Liver (tissue), 9 donors: ENCODE results near the gene GPA33. TPM values are rescaled to one million over a fixed set of nuclear protein-coding genes. Genes with fewer than 3 reads are reported as not detected.

Experiments
- DNase-seq: peaks from one replicate; pipeline ENCODE4 v3.0.0-alpha.2; 2017; ENCODE audit warnings: low spot score
- H3K27ac ChIP-seq, 2 donors: one replicate each; pipeline ENCODE4 v1.7.0; 2013; ENCODE audit warnings: inconsistent platforms in 2 of 2, low read length in 2 of 2, control low read depth in 1 of 2, low read depth in 1 of 2, mild to moderate bottlenecking in 1 of 2
- H3K27me3 ChIP-seq, 4 donors: one replicate each; pipeline versions ENCODE4 v1.6.1 to v1.7.0; 2013; ENCODE audit warnings: low read length in 3 of 4, inconsistent platforms in 1 of 4, mild to moderate bottlenecking in 1 of 4, moderate library complexity in 1 of 4; ENCODE audit not compliant: control insufficient read depth in 4 of 4, insufficient read depth in 4 of 4
- H3K36me3 ChIP-seq, 4 donors: one replicate each; pipeline versions ENCODE4 v1.6.1 to v1.7.0; 2013; ENCODE audit warnings: low read length in 3 of 4, mild to moderate bottlenecking in 3 of 4, low read depth in 1 of 4, moderate library complexity in 1 of 4; ENCODE audit not compliant: control insufficient read depth in 4 of 4, insufficient read depth in 3 of 4
- H3K4me1 ChIP-seq, 4 donors: one replicate each; pipeline versions ENCODE4 v1.6.1 to v1.7.0; 2013; ENCODE audit warnings: low read length in 3 of 4, mild to moderate bottlenecking in 3 of 4, moderate library complexity in 1 of 4; ENCODE audit not compliant: control insufficient read depth in 4 of 4, insufficient read depth in 4 of 4
- H3K4me3 ChIP-seq, 3 donors: one replicate each; pipeline versions ENCODE4 v1.6.1 to v1.7.0; 2013; ENCODE audit warnings: low read length in 3 of 3, control low read depth in 1 of 3, low read depth in 1 of 3, mild to moderate bottlenecking in 1 of 3
- H3K9ac ChIP-seq, 2 donors: one replicate each; pipeline ENCODE4 v1.7.0; 2013; ENCODE audit warnings: low read length in 2 of 2, mild to moderate bottlenecking in 2 of 2, moderate library complexity in 2 of 2, control low read depth in 1 of 2, low read depth in 1 of 2
- H3K9me3 ChIP-seq, 4 donors: one replicate each; pipeline versions ENCODE4 v1.6.1 to v1.7.0; 2013; ENCODE audit warnings: low read length in 3 of 4; ENCODE audit not compliant: control insufficient read depth in 4 of 4
- CTCF ChIP-seq: fragments of 150-350 bp; IDR thresholded peaks from 2 replicates; pipeline ENCODE4 v1.5.1; 2017; ENCODE audit warnings: improper control_type of control experiment, low read depth, low read length; ENCODE audit not compliant: missing input control
- EGR1 ChIP-seq, 2 donors: IDR thresholded peaks; 2 replicates each; pipeline ENCODE4 v1.6.1; 2016 to 2018; ENCODE audit warnings: antibody characterized with exemption in 2 of 2, low read depth in 2 of 2
- FOXA2 ChIP-seq: IDR thresholded peaks from 2 replicates; pipeline ENCODE4 v1.6.1; 2016; ENCODE audit warnings: antibody characterized with exemption
- GABPA ChIP-seq, 2 donors: IDR thresholded peaks in 1 of 2; conservative IDR thresholded peaks in 1 of 2; 2 replicates each; pipeline ENCODE4 v1.6.1; 2016; ENCODE audit warnings: antibody characterized with exemption in 2 of 2, mild to moderate bottlenecking in 1 of 2, moderate library complexity in 1 of 2
- HNF4A ChIP-seq, 2 donors: conservative IDR thresholded peaks; 2 replicates each; pipeline ENCODE4 v1.6.1; 2016; ENCODE audit warnings: antibody characterized with exemption in 2 of 2, mild to moderate bottlenecking in 2 of 2
- MAX ChIP-seq: IDR thresholded peaks from 2 replicates; pipeline ENCODE4 v1.6.1; 2016; ENCODE audit warnings: antibody characterized with exemption
- NR2F2 ChIP-seq: IDR thresholded peaks from 2 replicates; pipeline ENCODE4 v1.6.1; 2016; ENCODE audit warnings: antibody characterized with exemption
- RAD21 ChIP-seq, 2 donors: IDR thresholded peaks; 2 replicates each; pipeline ENCODE4 v1.6.1; 2016; ENCODE audit warnings: antibody characterized with exemption in 2 of 2, mild to moderate bottlenecking in 2 of 2
- RXRA ChIP-seq, 2 donors: IDR thresholded peaks; 2 replicates each; pipeline ENCODE4 v1.6.1; 2017 to 2018; ENCODE audit warnings: antibody characterized with exemption in 2 of 2, mild to moderate bottlenecking in 1 of 2
- SP1 ChIP-seq: IDR thresholded peaks from 2 replicates; pipeline ENCODE4 v1.6.1; 2018; ENCODE audit warnings: antibody characterized with exemption, mild to moderate bottlenecking
- TAF1 ChIP-seq: conservative IDR thresholded peaks from 2 replicates; pipeline ENCODE4 v1.6.1; 2016; ENCODE audit warnings: antibody characterized with exemption, mild to moderate bottlenecking
- YY1 ChIP-seq: IDR thresholded peaks from 2 replicates; pipeline ENCODE4 v1.6.1; 2016; ENCODE audit warnings: antibody characterized with exemption, mild to moderate bottlenecking
- ZBTB33 ChIP-seq: IDR thresholded peaks from 2 replicates; pipeline ENCODE4 v1.6.1; 2016; ENCODE audit warnings: antibody characterized with exemption
- WGBS: extraction: QIAGEN DNeasy Blood & Tissue Kit; methylation state at CpG from one replicate; pipeline ENCODE4 v1.1.7; 2013; 5-methylcytosine and 5-hydroxymethylcytosine counted together
- polyA plus RNA-seq, 2 donors: library from polyadenylated mRNA; stranded (reverse) in 1 of 2; unstranded in 1 of 2; fragments of 200-250 nt in 1 of 2; fragments of >200 nt in 1 of 2; fragmentation: Nextera tagmentation in 1 of 2; extraction: Ambion mirVana in 1 of 2; gene quantifications; one replicate each; pipeline versions ENCODE4 v1.2.1 to v1.2.3, GENCODE V29; 2013 to 2015
- total RNA-seq, 2 donors: library from RNA; depleted of rRNA; stranded (reverse); fragments of >200 nt; gene quantifications; one replicate each; pipeline ENCODE4 v1.2.3, GENCODE V29; 2014
- TF ChIP-seq, protein P1 (sequence below): IDR thresholded peaks from 2 replicates; pipeline ENCODE4 v1.6.1; 2016; ENCODE audit warnings: antibody characterized with exemption
- TF ChIP-seq, protein P2 (sequence below): IDR thresholded peaks from 2 replicates; pipeline ENCODE4 v1.6.1; 2016; ENCODE audit warnings: antibody characterized with exemption, mild to moderate bottlenecking
- donor health status: healthy.
- donor health status: healthy.
- donor health status: healthy.
- donor health status: healthy.
- donor health status: healthy.

Gene GPA33
- total and polyA plus RNA-seq, 4 donors = 0.03 to 0.19 (median 0.08) TPM; not detected in 1

DNA sequence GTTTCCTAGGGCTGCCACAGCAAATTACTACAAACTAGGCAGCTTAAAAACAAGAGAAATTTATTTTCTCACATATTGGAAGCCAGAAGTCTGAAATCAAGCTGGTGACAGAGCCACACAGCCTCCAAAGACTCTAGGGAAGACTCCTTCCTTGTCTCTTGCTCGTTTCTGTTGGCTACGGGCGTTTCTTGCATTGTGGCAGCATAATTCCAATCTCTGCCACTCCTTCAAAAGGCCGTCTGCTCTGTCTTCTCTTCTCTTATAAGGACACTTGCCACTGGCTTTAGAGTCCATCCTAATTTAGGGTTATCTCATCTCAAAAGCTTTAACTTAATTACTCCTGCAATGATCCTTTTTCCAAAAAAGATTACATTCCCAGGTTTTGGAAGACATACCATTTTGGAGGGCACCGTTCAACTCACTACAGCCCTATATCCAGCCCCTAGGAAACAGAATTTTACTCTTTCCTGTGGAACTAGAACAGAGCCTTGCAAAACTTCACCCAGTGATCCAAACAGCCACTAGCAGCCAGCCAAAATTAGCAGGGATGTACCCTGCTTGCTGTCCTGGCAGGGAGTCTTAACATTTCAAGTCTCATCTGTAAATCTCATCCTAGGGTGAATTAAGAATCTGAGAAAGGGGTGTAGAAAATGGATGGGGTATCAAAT, 12.9 kb upstream of the GPA33 start:
- Histone ChIP-seq H3K36me3 (no peaks in the 10 kb centered on the region), H3K27ac (no peak overlapping the region), H3K27me3 (no peaks in the 10 kb centered on the region), H3K9ac (no peak overlapping the region), H3K9me3 (no peaks in the 10 kb centered on the region), H3K4me1 (no peaks in the 10 kb centered on the region), H3K4me3 (no peak overlapping the region)
- TF ChIP-seq TAF1 (no peak), RXRA (IDR thresholded peaks at IDR 0.05) (no peak), HNF4A (conservative IDR thresholded peaks at IDR 0.05) (no peak), GABPA (IDR thresholded peaks at IDR 0.05 in 1 of 2, conservative IDR thresholded peaks at IDR 0.05 in 1 of 2) (no peak), MAX (no peak), NR2F2 (no peak), YY1 (no peak), ZBTB33 (no peak)
- TF ChIP-seq, protein P1, sequence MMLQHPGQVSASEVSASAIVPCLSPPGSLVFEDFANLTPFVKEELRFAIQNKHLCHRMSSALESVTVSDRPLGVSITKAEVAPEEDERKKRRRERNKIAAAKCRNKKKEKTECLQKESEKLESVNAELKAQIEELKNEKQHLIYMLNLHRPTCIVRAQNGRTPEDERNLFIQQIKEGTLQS = no peak
- TF ChIP-seq, protein P2, sequence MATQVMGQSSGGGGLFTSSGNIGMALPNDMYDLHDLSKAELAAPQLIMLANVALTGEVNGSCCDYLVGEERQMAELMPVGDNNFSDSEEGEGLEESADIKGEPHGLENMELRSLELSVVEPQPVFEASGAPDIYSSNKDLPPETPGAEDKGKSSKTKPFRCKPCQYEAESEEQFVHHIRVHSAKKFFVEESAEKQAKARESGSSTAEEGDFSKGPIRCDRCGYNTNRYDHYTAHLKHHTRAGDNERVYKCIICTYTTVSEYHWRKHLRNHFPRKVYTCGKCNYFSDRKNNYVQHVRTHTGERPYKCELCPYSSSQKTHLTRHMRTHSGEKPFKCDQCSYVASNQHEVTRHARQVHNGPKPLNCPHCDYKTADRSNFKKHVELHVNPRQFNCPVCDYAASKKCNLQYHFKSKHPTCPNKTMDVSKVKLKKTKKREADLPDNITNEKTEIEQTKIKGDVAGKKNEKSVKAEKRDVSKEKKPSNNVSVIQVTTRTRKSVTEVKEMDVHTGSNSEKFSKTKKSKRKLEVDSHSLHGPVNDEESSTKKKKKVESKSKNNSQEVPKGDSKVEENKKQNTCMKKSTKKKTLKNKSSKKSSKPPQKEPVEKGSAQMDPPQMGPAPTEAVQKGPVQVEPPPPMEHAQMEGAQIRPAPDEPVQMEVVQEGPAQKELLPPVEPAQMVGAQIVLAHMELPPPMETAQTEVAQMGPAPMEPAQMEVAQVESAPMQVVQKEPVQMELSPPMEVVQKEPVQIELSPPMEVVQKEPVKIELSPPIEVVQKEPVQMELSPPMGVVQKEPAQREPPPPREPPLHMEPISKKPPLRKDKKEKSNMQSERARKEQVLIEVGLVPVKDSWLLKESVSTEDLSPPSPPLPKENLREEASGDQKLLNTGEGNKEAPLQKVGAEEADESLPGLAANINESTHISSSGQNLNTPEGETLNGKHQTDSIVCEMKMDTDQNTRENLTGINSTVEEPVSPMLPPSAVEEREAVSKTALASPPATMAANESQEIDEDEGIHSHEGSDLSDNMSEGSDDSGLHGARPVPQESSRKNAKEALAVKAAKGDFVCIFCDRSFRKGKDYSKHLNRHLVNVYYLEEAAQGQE = no peak
- 73% methylated on average over 5 of the region's 5 CpGs for WGBS
- DNase-seq = no peak

- DNase-seq = no peak
Measured at GRCh38 chr1:167101754-167102153, 11.6 kb upstream of the GPA33 start.

More at GRCh38 chr1:167101754-167102153, 11.6 kb upstream of the GPA33 start:
- Histone ChIP-seq H3K36me3 (no peaks in the 10 kb centered on the region), H3K9ac (no peak overlapping the region), H3K4me1 (no peaks in the 10 kb centered on the region), H3K27me3 (no peaks in the 10 kb centered on the region), H3K9me3 (peaks cover 0 to 3% (median 0%) of the 10 kb centered on the region in 4 donors), H3K27ac (no peak overlapping the region), H3K4me3 (no peak overlapping the region)
- 84% methylated on average over 2 of the region's 2 CpGs for WGBS
- no peak for TF ChIP-seq EGR1 (IDR thresholded peaks at IDR 0.05; ENCODE audit: low read depth in 2 of 2)
- no peak for TF ChIP-seq RAD21 (IDR thresholded peaks at IDR 0.05)
- TF ChIP-seq FOXA2 = no peak
- TF ChIP-seq GABPA (IDR thresholded peaks at IDR 0.05 in 1 of 2, conservative IDR thresholded peaks at IDR 0.05 in 1 of 2) = no peak
- TF ChIP-seq, protein P2 = no peak
- TF ChIP-seq ZBTB33 = no peak
- TF ChIP-seq, protein P1 = no peak
- TF ChIP-seq SP1 = no peak
- no peak for TF ChIP-seq TAF1
- TF ChIP-seq MAX = no peak
- no peak for TF ChIP-seq CTCF
